PFSK-1 (cell line): ENCODE measurements around the gene TH.

ENCODE experiments used
- FOXP2 ChIP-seq: optimal IDR thresholded peaks from 2 replicates; pipeline ENCODE3; 2011; ENCODE audit warnings: borderline replicate concordance, control low read depth, inconsistent platforms; ENCODE audit not compliant: insufficient read depth; ENCODE audit errors: extremely low read length, extremely low read depth
- POLR2AphosphoS5 ChIP-seq: IDR thresholded peaks from 2 replicates; pipeline ENCODE4 v1.6.1; 2012; ENCODE audit warnings: low read depth, mild to moderate bottlenecking, control low read depth, low read length, moderate library complexity
- REST ChIP-seq, 2 experiments: IDR thresholded peaks; 2 replicates each; pipeline versions ENCODE4 v1.6.1 to v1.8.0; 2011 to 2012; ENCODE audit warnings: low read depth in 2 of 2, low read length in 2 of 2, control low read depth in 1 of 2, inconsistent platforms in 1 of 2, mild to moderate bottlenecking in 1 of 2, moderate library complexity in 1 of 2; ENCODE audit not compliant: insufficient read depth in 1 of 2
- SIN3A ChIP-seq: IDR thresholded peaks from 2 replicates; pipeline ENCODE4 v1.6.1; 2012; ENCODE audit warnings: mild to moderate bottlenecking, low read length, moderate library complexity, borderline replicate concordance; ENCODE audit not compliant: insufficient read depth
- TAF1 ChIP-seq: IDR thresholded peaks from 2 replicates; pipeline ENCODE4 v1.6.1; 2012; ENCODE audit warnings: low read length, control low read depth, borderline replicate concordance; ENCODE audit not compliant: insufficient read depth

The TH gene

GRCh38 chr11:2158296-2158737, 13.3 kb downstream of the TH start:
- TF ChIP-seq TAF1 (no peak), POLR2AphosphoS5 (no peak), SIN3A (no peak), FOXP2 (no peak), REST (IDR thresholded peaks at IDR 0.05; ENCODE audit: insufficient read depth in 1 of 2, low read depth in 2 of 2, low read length in 2 of 2) (no peak)

- no peak for TF ChIP-seq TAF1
- no peak for TF ChIP-seq SIN3A
- no peak for TF ChIP-seq POLR2AphosphoS5
- no peak for TF ChIP-seq FOXP2
- TF ChIP-seq REST (IDR thresholded peaks at IDR 0.05; ENCODE audit: insufficient read depth in 1 of 2, low read depth in 2 of 2, low read length in 2 of 2), result no peak
Observed at GRCh38 chr11:2157294-2158040, 14.1 kb downstream of the TH start.

- TF ChIP-seq FOXP2 (no peak), SIN3A (no peak), POLR2AphosphoS5 (no peak), TAF1 (no peak), REST (IDR thresholded peaks at IDR 0.05; ENCODE audit: insufficient read depth in 1 of 2, low read depth in 2 of 2, low read length in 2 of 2) (no peak)
Observed at GRCh38 chr11:2156416-2157182, 15.0 kb downstream of the TH start.

GRCh38 chr11:2155511-2155910, 16.1 kb downstream of the TH start:
- TF ChIP-seq REST (IDR thresholded peaks at IDR 0.05; ENCODE audit: insufficient read depth in 1 of 2, low read depth in 2 of 2, low read length in 2 of 2) (no peak), SIN3A (no peak), POLR2AphosphoS5 (no peak), TAF1 (no peak), FOXP2 (no peak)
